K562 (cell line): ENCODE measurements around the gene FMNL2. TPM values are rescaled to one million over a fixed set of nuclear protein-coding genes. Genes with fewer than 3 reads are reported as not detected.

ENCODE experiments used
- ATAC-seq: fragments of 200-7000 bp; cut with Tn5 transposase; 3 replicates; pipeline ENCODE4 v1.9.1; 2020; ENCODE audit warnings: moderate library complexity
- BruUV-seq: library from RNA; stranded (reverse); fragments of 400-500 nt; replicated peaks from 2 replicates; lab custom pipeline; 2021; lab: Mats Ljungman, UMichigan
- CTCF ChIA-PET: fragments of 300-600 bp; formaldehyde crosslinking; extraction: SDS; loops from one replicate; lab custom pipeline; 2021; ENCODE audit warnings: low intra/inter-chr PET ratio; lab: Yijun Ruan, JAX
- POLR2A ChIA-PET: fragments of 300-600, 350-650 bp; sonication (Branson Sonifier 250); formaldehyde crosslinking; extraction: SDS; loops from one replicate; lab custom pipeline; 2021; ENCODE audit warnings: antibody characterized with exemption, inconsistent platforms; lab: Yijun Ruan, JAX
- DNase-seq, 4 experiments: peaks; one replicate each; pipeline versions ENCODE4 v3.0.0 to v3.0.0-alpha.2; 2011 to 2018; ENCODE audit warnings: low spot score in 3 of 4, mixed read lengths in 3 of 4; ENCODE audit errors: extremely low read depth in 1 of 4
- FAIRE-seq: peaks from 2 replicates; lab custom pipeline; 2011; peaks lifted over from hg19 to GRCh38; lab: Jason Lieb, UNC
- H2AFZ ChIP-seq: 2 replicates; pipeline ENCODE4 v1.6.0; 2011; ENCODE audit warnings: low read depth, low read length, control low read depth, inconsistent platforms
- H3K27ac ChIP-seq: fragments of 200-600 bp; 3 replicates; pipeline ENCODE4 v1.8.0; 2011; ENCODE audit warnings: low read depth, mild to moderate bottlenecking, control low read depth, inconsistent platforms, low read length, moderate library complexity, mixed read lengths; ENCODE audit errors: extremely low read depth
- H3K27me3 ChIP-seq, 2 experiments: fragments of 300-600 bp in 1 of 2; 2 replicates in 1 of 2; 3 replicates in 1 of 2; pipeline versions ENCODE4 v1.6.0 to v1.8.0; 2011; ENCODE audit warnings: inconsistent platforms in 2 of 2, low read length in 2 of 2, mild to moderate bottlenecking in 1 of 2, mixed read lengths in 1 of 2, moderate library complexity in 1 of 2; ENCODE audit not compliant: control insufficient read depth in 2 of 2, insufficient read depth in 2 of 2
- H3K36me3 ChIP-seq: fragments of 300-600 bp; 3 replicates; pipeline ENCODE4 v1.8.0; 2011; ENCODE audit warnings: mild to moderate bottlenecking, low read length, inconsistent platforms; ENCODE audit not compliant: control insufficient read depth, insufficient read depth
- H3K4me1 ChIP-seq, 2 experiments: fragments of 200-600 bp in 1 of 2; replicated peaks in 1 of 2; 2 replicates in 1 of 2; 3 replicates in 1 of 2; pipeline versions ENCODE4 v1.5.1 to v1.8.0; 2011; ENCODE audit warnings: inconsistent platforms in 2 of 2, low read length in 2 of 2, mild to moderate bottlenecking in 1 of 2, mixed read lengths in 1 of 2, moderate library complexity in 1 of 2; ENCODE audit not compliant: control insufficient read depth in 2 of 2, insufficient read depth in 2 of 2
- H3K4me2 ChIP-seq: 2 replicates; pipeline ENCODE4 v1.6.1; 2011; ENCODE audit warnings: low read length, control low read depth, inconsistent platforms, mixed read lengths; ENCODE audit not compliant: insufficient read depth
- H3K4me3 ChIP-seq: fragments of 200-600 bp; sonication (generic), shearing (Covaris generic); 2 replicates; pipeline ENCODE4 v1.5.1; 2016; ENCODE audit warnings: control low read depth, inconsistent platforms
- H3K79me2 ChIP-seq: fragments of 200-600 bp; 3 replicates; pipeline ENCODE4 v1.8.0; 2011; ENCODE audit warnings: low read length, inconsistent platforms; ENCODE audit not compliant: control insufficient read depth, insufficient read depth
- H3K9ac ChIP-seq, 2 experiments: 2 replicates each; pipeline versions ENCODE4 v1.6.0 to v1.6.1; 2011; ENCODE audit warnings: low read depth in 2 of 2, low read length in 2 of 2, control low read depth in 1 of 2, inconsistent platforms in 1 of 2, mild to moderate bottlenecking in 1 of 2, mixed read lengths in 1 of 2; ENCODE audit not compliant: insufficient read depth in 1 of 2
- H3K9me1 ChIP-seq: one replicate; pipeline ENCODE4 v1.6.0; 2011; ENCODE audit warnings: inconsistent platforms, mild to moderate bottlenecking, low read length, moderate library complexity; ENCODE audit not compliant: control insufficient read depth, insufficient read depth
- H3K9me3 ChIP-seq: replicated peaks from 2 replicates; pipeline ENCODE4 v1.5.1; 2011; ENCODE audit warnings: low read depth, low read length, inconsistent platforms; ENCODE audit not compliant: control insufficient read depth, insufficient read depth
- H4K20me1 ChIP-seq: replicated peaks from 2 replicates; pipeline ENCODE4 v1.6.1; 2011; ENCODE audit warnings: low read length, inconsistent platforms, mixed read lengths; ENCODE audit not compliant: control insufficient read depth, insufficient read depth
- CBFA2T3 ChIP-seq: fragments of 450-650 bp; IDR thresholded peaks from 2 replicates; pipeline ENCODE4 v1.6.1; 2017
- FOXA3 ChIP-seq, 2 experiments: fragments of 450-650 bp in 1 of 2; sonication (generic) in 1 of 2; formaldehyde crosslinking; IDR thresholded peaks in 1 of 2; conservative IDR thresholded peaks in 1 of 2; 2 replicates each; pipeline versions ENCODE4 v1.4.0 to v1.8.0; 2020 to 2022; ENCODE audit warnings: mild to moderate bottlenecking in 2 of 2, missing genetic modification reagents in 1 of 2
- IFI16 ChIP-seq: fragments of 250-450 bp; sonication (Bioruptor Pico); IDR thresholded peaks from 2 replicates; pipeline ENCODE4 v2.1.2; 2022; ENCODE audit warnings: mild to moderate bottlenecking, inconsistent platforms
- MCM5 ChIP-seq: fragments of 450-650 bp; IDR thresholded peaks from 2 replicates; pipeline ENCODE4 v1.6.1; 2016; ENCODE audit warnings: low read depth
- MEF2D ChIP-seq: conservative IDR thresholded peaks from 2 replicates; pipeline ENCODE4 v1.6.1; 2016; ENCODE audit warnings: low read depth, missing genetic modification characterization, missing compliant biosample characterization
- NRF1 ChIP-seq, 2 experiments: fragments of 450-650 bp; IDR thresholded peaks in 1 of 2; conservative IDR thresholded peaks in 1 of 2; 2 replicates each; pipeline ENCODE4 v1.6.1; 2014; ENCODE audit warnings: mild to moderate bottlenecking in 2 of 2
- ZC3H4 ChIP-seq: sonication (generic); formaldehyde crosslinking; IDR thresholded peaks from 2 replicates; pipeline ENCODE4 v1.9.0; 2021; ENCODE audit warnings: missing genetic modification reagents, borderline replicate concordance
- ZNF143 ChIP-seq: sonication (generic); formaldehyde crosslinking; IDR thresholded peaks from 2 replicates; pipeline ENCODE4 v1.9.0; 2022; ENCODE audit warnings: mild to moderate bottlenecking, missing genetic modification reagents
- ZNF778 ChIP-seq: fragments of 450-650 bp; formaldehyde crosslinking; IDR thresholded peaks from 2 replicates; pipeline ENCODE4 v1.4.0; 2020; ENCODE audit warnings: mild to moderate bottlenecking, moderate library complexity
- ZZZ3 ChIP-seq: fragments of 450-650 bp; IDR thresholded peaks from 2 replicates; pipeline ENCODE4 v1.6.1; 2016; ENCODE audit warnings: antibody characterized with exemption, mild to moderate bottlenecking, moderate library complexity
- WGBS: fragments of 100-300 bp; shearing (Covaris generic); methylation state at CpG from one replicate; pipeline ENCODE4 v1.1.6; 2016; ENCODE audit warnings: low coverage, mixed read lengths; ENCODE audit not compliant: insufficient coverage; ENCODE audit errors: missing lambda C conversion rate; 5-methylcytosine and 5-hydroxymethylcytosine counted together
- in situ Hi-C: fragments of 300-500 bp; cut with MboI; formaldehyde crosslinking; loops from 4 replicates; pipeline ENCODE4 v1.15.0; 2018; ENCODE audit warnings: inconsistent platforms, mixed read lengths
- intact Hi-C: fragments of 100-400 bp; cut with micrococcal nuclease; formaldehyde crosslinking; loops from 2 replicates; pipeline ENCODE4 v1.14.2; 2022
- polyA plus RNA-seq, 8 experiments: library from polyadenylated mRNA; depleted of rRNA in 4 of 8; stranded (reverse) in 5 of 8; unstranded in 3 of 8; fragments of >200 nt; fragmentation: Nextera tagmentation in 2 of 8; fragmentation: Illumina TruSeq in 1 of 8; extraction: Ambion mirVana in 2 of 8; extraction: Trizol in 1 of 8; gene quantifications; 2 replicates each; pipeline versions ENCODE4 v1.2.1 to v1.2.3, GENCODE V29; 2011 to 2014; ENCODE audit warnings: inconsistent platforms in 1 of 8, missing spikeins in 1 of 8
- total RNA-seq, 7 experiments: library from RNA; depleted of rRNA in 6 of 7; stranded (reverse); fragments of >200 nt in 6 of 7; fragmentation: Illumina TruSeq in 2 of 7; extraction: Trizol in 2 of 7; gene quantifications; 2 replicates each; pipeline versions ENCODE4 v1.2.1 to v1.2.3, GENCODE V29; 2011 to 2021; ENCODE audit warnings: low replicate concordance in 1 of 7
- TF ChIP-seq, protein P1 (sequence below): sonication (generic); formaldehyde crosslinking; IDR thresholded peaks from 2 replicates; pipeline ENCODE4 v1.9.0; 2022; ENCODE audit warnings: mild to moderate bottlenecking, missing genetic modification reagents
- TF ChIP-seq, protein P2 (sequence below): fragments of 450-650 bp; IDR thresholded peaks from 2 replicates; pipeline ENCODE4 v1.6.1; 2017; ENCODE audit warnings: mild to moderate bottlenecking, moderate library complexity
- TF ChIP-seq, protein P3 (sequence below): fragments of 250-450 bp; sonication (Bioruptor Pico); IDR thresholded peaks from 2 replicates; pipeline ENCODE4 v1.4.0; 2020; ENCODE audit warnings: mild to moderate bottlenecking, moderate library complexity
- TF ChIP-seq, protein P4 (sequence below): fragments of 250-450 bp; sonication (Bioruptor Pico); IDR thresholded peaks from 2 replicates; pipeline ENCODE4 v1.6.1; 2021; ENCODE audit warnings: mild to moderate bottlenecking

Gene FMNL2
- total and polyA plus RNA-seq, 9 of the 15 experiments (the other 6 are each of a cell fraction or from before 2014, with no cell fraction given) = 0.15 to 0.49 (median 0.24) TPM; not detected in 1

DNA sequence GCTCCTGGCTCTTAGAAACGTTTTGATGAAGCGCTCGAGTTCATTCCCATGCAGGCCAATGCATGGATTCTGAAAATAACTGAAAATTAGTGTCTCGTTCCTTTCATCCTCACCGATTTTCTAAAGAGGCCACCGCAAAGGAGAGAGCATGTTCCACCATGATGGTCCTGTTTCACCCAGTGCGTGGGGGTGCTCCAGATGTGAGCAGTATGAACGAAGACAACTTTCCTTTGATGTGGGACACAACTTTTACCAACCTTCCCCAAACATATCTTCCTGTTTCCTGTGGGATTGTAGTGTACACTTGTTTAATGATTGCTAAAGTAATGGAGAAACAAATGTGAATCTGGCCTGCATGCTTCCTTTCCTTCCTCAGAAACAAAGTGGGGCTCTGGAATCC lies 267.8 kb downstream of the FMNL2 start:
- CTCF ChIA-PET = no interaction called here
- no peak overlapping the region for H3K9ac ChIP-seq
- H3K36me3 ChIP-seq = no peaks in the 10 kb centered on the region
- H4K20me1 ChIP-seq = no peaks in the 10 kb centered on the region
- H3K4me2 ChIP-seq = no peak overlapping the region
- H3K9me3 ChIP-seq = no peaks in the 10 kb centered on the region
- H3K27ac ChIP-seq = no peak overlapping the region
- H3K4me3 ChIP-seq = no peak overlapping the region
- no peak overlapping the region for H2AFZ ChIP-seq
- no peak for TF ChIP-seq ZZZ3
- TF ChIP-seq, protein P1, sequence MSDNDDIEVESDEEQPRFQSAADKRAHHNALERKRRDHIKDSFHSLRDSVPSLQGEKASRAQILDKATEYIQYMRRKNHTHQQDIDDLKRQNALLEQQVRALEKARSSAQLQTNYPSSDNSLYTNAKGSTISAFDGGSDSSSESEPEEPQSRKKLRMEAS (CRISPR knock-in tag) = no peak
- TF ChIP-seq MCM5 = no peak
- TF ChIP-seq ZC3H4 (CRISPR knock-in tag) = no peak
- no peak for TF ChIP-seq CBFA2T3
- TF ChIP-seq MEF2D (tag) = no peak
- TF ChIP-seq, all 486 proteins: peak for 0
- POLR2A ChIA-PET = no interaction called here
- in situ Hi-C loops = no loop called here
- Histone ChIP-seq H3K27me3 (peaks cover 16 to 21% of the 10 kb centered on the region in 2 experiments; a peak in 4 of 5 replicates), H3K9me1 (no peaks in the 10 kb centered on the region), H3K79me2 (no peaks in the 10 kb centered on the region), H3K4me1 (no peaks in the 10 kb centered on the region)
- ATAC-seq (no peak), DNase-seq (no peak), FAIRE-seq (no peak)
- 1% methylated on average over 8 of the region's 8 CpGs for whole genome bisulfite sequencing
- intact Hi-C loops = no loop called here
- no TSS peak for BruUV-seq

DNA sequence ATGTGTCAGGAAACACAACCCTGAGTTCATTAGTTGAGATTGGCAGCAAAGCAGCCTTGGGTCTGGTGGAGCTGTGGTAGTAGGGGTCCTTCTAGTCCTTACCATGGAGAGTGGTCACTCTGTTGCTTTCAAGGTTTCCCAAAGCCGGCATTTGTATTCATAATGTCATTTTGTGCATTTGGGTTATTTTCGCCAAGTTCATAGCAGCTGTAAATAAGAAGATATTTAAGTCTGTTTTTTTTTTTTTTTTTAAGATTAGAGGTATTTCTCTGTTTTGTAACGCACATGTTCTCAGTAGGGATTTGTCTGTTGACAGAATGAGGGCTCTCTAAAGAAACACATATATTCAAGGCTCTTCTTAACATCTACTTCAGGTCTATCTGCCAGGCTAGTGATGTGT lies 268.2 kb downstream of the FMNL2 start:
- H3K9me3 ChIP-seq = no peaks in the 10 kb centered on the region
- H3K27ac ChIP-seq = no peak overlapping the region
- intact Hi-C loops (no loop called here), in situ Hi-C loops (no loop called here)
- ATAC-seq (no peak), FAIRE-seq (no peak), DNase-seq (no peak)
- no peak overlapping the region for H3K9ac ChIP-seq
- 0% methylated on average over 3 of the region's 3 CpGs for WGBS
- POLR2A ChIA-PET = no interaction called here
- peaks cover 17 to 19% of the 10 kb centered on the region in 2 experiments; a peak in 4 of 5 replicates for H3K27me3 ChIP-seq
- H3K9me1 ChIP-seq = no peaks in the 10 kb centered on the region
- CTCF ChIA-PET = no interaction called here
- H3K79me2 ChIP-seq = no peaks in the 10 kb centered on the region
- H4K20me1 ChIP-seq = no peaks in the 10 kb centered on the region
- no peak overlapping the region for H3K4me3 ChIP-seq
- BruUV-seq = no TSS peak
- H3K4me1 ChIP-seq = no peaks in the 10 kb centered on the region
- H3K36me3 ChIP-seq = no peaks in the 10 kb centered on the region
- no peak overlapping the region for H2AFZ ChIP-seq
- H3K4me2 ChIP-seq = no peak overlapping the region
- no peak for TF ChIP-seq ZNF143 (CRISPR knock-in tag)
- TF ChIP-seq, protein P2, sequence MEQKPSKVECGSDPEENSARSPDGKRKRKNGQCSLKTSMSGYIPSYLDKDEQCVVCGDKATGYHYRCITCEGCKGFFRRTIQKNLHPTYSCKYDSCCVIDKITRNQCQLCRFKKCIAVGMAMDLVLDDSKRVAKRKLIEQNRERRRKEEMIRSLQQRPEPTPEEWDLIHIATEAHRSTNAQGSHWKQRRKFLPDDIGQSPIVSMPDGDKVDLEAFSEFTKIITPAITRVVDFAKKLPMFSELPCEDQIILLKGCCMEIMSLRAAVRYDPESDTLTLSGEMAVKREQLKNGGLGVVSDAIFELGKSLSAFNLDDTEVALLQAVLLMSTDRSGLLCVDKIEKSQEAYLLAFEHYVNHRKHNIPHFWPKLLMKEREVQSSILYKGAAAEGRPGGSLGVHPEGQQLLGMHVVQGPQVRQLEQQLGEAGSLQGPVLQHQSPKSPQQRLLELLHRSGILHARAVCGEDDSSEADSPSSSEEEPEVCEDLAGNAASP = no peak
- TF ChIP-seq, protein P3, sequence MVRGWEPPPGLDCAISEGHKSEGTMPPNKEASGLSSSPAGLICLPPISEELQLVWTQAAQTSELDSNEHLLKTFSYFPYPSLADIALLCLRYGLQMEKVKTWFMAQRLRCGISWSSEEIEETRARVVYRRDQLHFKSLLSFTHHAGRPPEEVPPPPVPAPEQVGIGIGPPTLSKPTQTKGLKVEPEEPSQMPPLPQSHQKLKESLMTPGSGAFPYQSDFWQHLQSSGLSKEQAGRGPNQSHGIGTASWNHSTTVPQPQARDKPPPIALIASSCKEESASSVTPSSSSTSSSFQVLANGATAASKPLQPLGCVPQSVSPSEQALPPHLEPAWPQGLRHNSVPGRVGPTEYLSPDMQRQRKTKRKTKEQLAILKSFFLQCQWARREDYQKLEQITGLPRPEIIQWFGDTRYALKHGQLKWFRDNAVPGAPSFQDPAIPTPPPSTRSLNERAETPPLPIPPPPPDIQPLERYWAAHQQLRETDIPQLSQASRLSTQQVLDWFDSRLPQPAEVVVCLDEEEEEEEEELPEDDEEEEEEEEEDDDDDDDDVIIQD = no peak
- TF ChIP-seq ZNF778 (CRISPR knock-in tag) = no peak
- TF ChIP-seq, protein P4, sequence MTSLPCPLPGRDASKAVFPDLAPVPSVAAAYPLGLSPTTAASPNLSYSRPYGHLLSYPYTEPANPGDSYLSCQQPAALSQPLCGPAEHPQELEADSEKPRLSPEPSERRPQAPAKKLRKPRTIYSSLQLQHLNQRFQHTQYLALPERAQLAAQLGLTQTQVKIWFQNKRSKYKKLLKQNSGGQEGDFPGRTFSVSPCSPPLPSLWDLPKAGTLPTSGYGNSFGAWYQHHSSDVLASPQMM (CRISPR knock-in tag) = no peak
- TF ChIP-seq FOXA3 (CRISPR knock-in tag; conservative IDR thresholded peaks at IDR 0.05 in 1 of 2, IDR thresholded peaks at IDR 0.05 in 1 of 2) = no peak
- TF ChIP-seq IFI16 (CRISPR knock-in tag) = no peak
- no peak for TF ChIP-seq NRF1 (conservative IDR thresholded peaks at IDR 0.05 in 1 of 2, IDR thresholded peaks at IDR 0.05 in 1 of 2)
